ENCODE data around the gene RAB40A. TPM values are rescaled to one million over a fixed set of nuclear protein-coding genes. Genes with fewer than 3 reads are reported as not detected.
A peak's percentile ranks its signal among the peaks of the same experiment; 100 is the strongest.

Gene RAB40A, protein sequence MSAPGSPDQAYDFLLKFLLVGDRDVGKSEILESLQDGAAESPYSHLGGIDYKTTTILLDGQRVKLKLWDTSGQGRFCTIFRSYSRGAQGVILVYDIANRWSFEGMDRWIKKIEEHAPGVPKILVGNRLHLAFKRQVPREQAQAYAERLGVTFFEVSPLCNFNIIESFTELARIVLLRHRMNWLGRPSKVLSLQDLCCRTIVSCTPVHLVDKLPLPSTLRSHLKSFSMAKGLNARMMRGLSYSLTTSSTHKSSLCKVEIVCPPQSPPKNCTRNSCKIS
- total RNA-seq (2013; cell fraction: nucleolus; rRNA removed), result 3.9 and 4.4 TPM in 2 replicates
- total RNA-seq (2014; rRNA removed), result 0.17 and 0.38 TPM in 2 replicates
- total RNA-seq (2014; rRNA removed; fragmentation: Illumina TruSeq; extraction: Trizol), result 0.23 and 0.27 TPM in 2 replicates
- 0.08 and 0.26 TPM in 2 replicates for total RNA-seq (2021)
- 0.14 TPM for polyA plus RNA-seq (2011; ENCODE audit: low read depth)
- 0.19 and 0.35 TPM in 2 replicates for polyA plus RNA-seq (2011; rRNA removed)
- 0.07 TPM in 2 replicates for polyA plus RNA-seq (2011; cell fraction: cytosol; rRNA removed)
- polyA plus RNA-seq (2011; cell fraction: nucleus; rRNA removed), result 1.8 and 2.3 TPM in 2 replicates
- 0.22 and 0.39 TPM in 2 replicates for polyA plus RNA-seq (2012)
- 0.10 and 0.33 TPM in 2 replicates for polyA plus RNA-seq (2014; fragmentation: Illumina TruSeq; extraction: Trizol)
- polyA plus RNA-seq (2014; fragmentation: Nextera tagmentation; extraction: Ambion mirVana), result under 1 TPM; 0.16 to 0.35 TPM
- 0.24 and 0.38 TPM in 2 replicates for polyA plus RNA-seq (2014; rRNA removed)
- under 1 TPM; 0.30 to 0.42 TPM for polyA plus RNA-seq (2016; fragmentation: Nextera tagmentation; extraction: Ambion mirVana)
- polyA minus RNA-seq (2011; rRNA and poly(A)+ RNA removed), result 0.22 and 0.46 TPM in 2 replicates
- polyA minus RNA-seq (2011; cell fraction: cytosol; rRNA and poly(A)+ RNA removed), result not detected in 2 replicates
- polyA minus RNA-seq (2011; cell fraction: nucleus; rRNA and poly(A)+ RNA removed), result 0.67 and 0.85 TPM in 2 replicates
- percentile 38 among the genes with signal in this experiment for Bru-seq, nascent RNA
- percentile 43 among the genes with signal in this experiment for BruChase-seq, experiment 1, labeled RNA remaining after a 6-hour chase
- BruChase-seq, experiment 2, labeled RNA remaining after a 2-hour chase, result percentile 42 among the genes with signal in this experiment
- long read RNA-seq, experiment 1, result 0 reads
- long read RNA-seq, experiment 2, result 0 reads

DNA sequence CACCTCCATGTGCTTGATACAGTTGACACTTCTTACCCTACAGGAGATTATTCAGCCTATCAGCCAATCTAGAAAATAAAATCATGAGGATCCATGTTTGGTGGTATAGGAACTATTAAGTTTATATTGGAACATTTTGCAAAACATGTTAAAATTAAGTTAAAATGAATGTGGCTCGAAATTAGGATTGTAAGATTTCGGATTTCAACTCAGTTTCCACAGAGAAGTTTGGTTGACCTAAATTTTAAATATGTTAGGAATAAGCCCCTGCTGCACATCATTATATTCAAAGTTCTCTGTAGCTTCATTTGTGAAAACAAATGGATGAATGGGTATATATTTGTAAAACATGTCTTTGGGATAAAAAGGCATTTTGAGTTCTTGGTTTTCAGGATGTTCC is at the start of gene RAB40A:
Gene RAB40A (minus strand): TSS at position 101 of the 400 bp plus-strand sequence. CDS start 18,733 bp downstream, outside the sequence.
- ATAC-seq, result no peak
- POLR2A ChIA-PET, result no interaction called here
- no peak for DNase-seq (ENCODE audit: low read depth, low spot score)
- Histone ChIP-seq H3K27me3 (replicated peaks in 1 of 2; ENCODE audit: control insufficient read depth in 2 of 2, insufficient read depth in 2 of 2, low read length in 1 of 2) (no peaks in the 10 kb centered on the region), H2AFZ (ENCODE audit: control insufficient read depth, low read depth, low read length) (no peak within 1 kb of the TSS), H3K4me2 (ENCODE audit: control insufficient read depth, insufficient read depth) (no peak within 1 kb of the TSS), H3K79me2 (ENCODE audit: control insufficient read depth, insufficient read depth, low read length) (no peaks in the 10 kb centered on the region), H3K9ac (ENCODE audit: control insufficient read depth, insufficient read depth, low read length) (no peak within 1 kb of the TSS), H4K20me1 (ENCODE audit: control insufficient read depth, insufficient read depth) (no peaks in the 10 kb centered on the region), H3K27ac (ENCODE audit: control insufficient read depth, insufficient read depth) (no peak within 1 kb of the TSS), H3K4me3 (no peak within 1 kb of the TSS), H3K4me1 (ENCODE audit: control insufficient read depth, insufficient read depth, low read length) (no peaks in the 10 kb centered on the region), H3K9me3 (replicated peaks; ENCODE audit: control insufficient read depth, insufficient read depth, low read length) (no peaks in the 10 kb centered on the region), H3K36me3 (ENCODE audit: control insufficient read depth in 2 of 2, insufficient read depth in 2 of 2, low read length in 1 of 2) (no peaks in the 10 kb centered on the region)
- SMC1A ChIA-PET (ENCODE audit: uncharacterized antibody, unreplicated experiment), result interaction anchor here (1.5 kb wide), 1 partner anchor 14 kb away, joined by 4 read pairs; no protein-coding TSS in a partner anchor
- CTCF ChIA-PET, result interaction anchor here (1.4 kb wide), 1 partner anchor 14 kb away, joined by 5 read pairs; no protein-coding TSS in a partner anchor
- BruUV-seq (replicated peaks), result no TSS peak
- in situ Hi-C loops (cut with MboI) (no loop called here), intact Hi-C loops (cut with micrococcal nuclease; ENCODE audit: unreplicated experiment) (no loop called here)
- RAD21 ChIA-PET (ENCODE audit: unreplicated experiment), result no interaction called here
- no peak for FAIRE-seq
- 25% methylated on average over 2 of the region's 2 CpGs for WGBS (ENCODE audit: insufficient coverage, insufficient replicate concordance, low lambda C conversion rate, missing lambda C conversion rate)
- no peak for TF ChIP-seq POLR2A (IDR thresholded peaks at IDR 0.05; ENCODE audit: low read depth, low read length)
- TF ChIP-seq HDAC6 (IDR thresholded peaks at IDR 0.05; ENCODE audit: unreplicated experiment), result no peak
- no peak for TF ChIP-seq MEF2A (IDR thresholded peaks at IDR 0.05; ENCODE audit: insufficient read depth, low read depth, low read length)
- TF ChIP-seq RBBP5 (conservative IDR thresholded peaks at IDR 0.05), result no peak
- TF ChIP-seq NFYB (IDR thresholded peaks at IDR 0.05; ENCODE audit: insufficient read depth, low read depth, low read length), result no peak
- no peak for TF ChIP-seq YY1 (IDR thresholded peaks at IDR 0.05; ENCODE audit: low read depth, low read length)
- TF ChIP-seq SUPT20H (IDR thresholded peaks at IDR 0.05; ENCODE audit: borderline replicate concordance, control insufficient read depth, low read depth, low read length), result no peak
- no peak for TF ChIP-seq FOS (IDR thresholded peaks at IDR 0.05; ENCODE audit: borderline replicate concordance, extremely low read depth, insufficient read length)
- TF ChIP-seq SIN3A (IDR thresholded peaks at IDR 0.05; ENCODE audit: low read depth, low read length), result no peak
- no peak for TF ChIP-seq RCOR1 (conservative IDR thresholded peaks at IDR 0.05; ENCODE audit: low read depth, low read length)
- no peak for TF ChIP-seq BCL3 (IDR thresholded peaks at IDR 0.05; ENCODE audit: borderline replicate concordance, insufficient read depth, low read depth, low read length, poor library complexity, severe bottlenecking)
- no peak for TF ChIP-seq POLR2AphosphoS2 (IDR thresholded peaks at IDR 0.05; ENCODE audit: low read depth, low read length)
- TF ChIP-seq REST (IDR thresholded peaks at IDR 0.05; ENCODE audit: low read depth, low read length), result no peak
- TF ChIP-seq MTA2 (IDR thresholded peaks at IDR 0.05; ENCODE audit: low read depth), result no peak
- no peak for TF ChIP-seq CBFB (IDR thresholded peaks at IDR 0.05; ENCODE audit: low read depth)
- TF ChIP-seq SPI1 (IDR thresholded peaks at IDR 0.05; ENCODE audit: borderline replicate concordance, insufficient read depth, low read depth, low read length), result no peak
- TF ChIP-seq KAT2A (conservative IDR thresholded peaks at IDR 0.05; ENCODE audit: control insufficient read depth, low read depth, low read length), result no peak

Measured in GM12878 (cell line).